Adrenal gland (tissue), 12 donors: ENCODE data around the gene CCDC33. TPM values are rescaled to one million over a fixed set of nuclear protein-coding genes. Genes with fewer than 3 reads are reported as not detected.

ENCODE experiments used
- DNase-seq, 7 donors: peaks; one replicate each; pipeline ENCODE4 v3.0.0-alpha.2; 2019 to 2020
- H3K27ac ChIP-seq, 5 donors: fragments of 200-600 bp; sonication (generic) in 4 of 5; 1 replicate in 3 of 5; 2 replicates in 2 of 5; pipeline versions ENCODE4 v1.5.1 to v1.8.0; 2016 to 2020; ENCODE audit warnings: mild to moderate bottlenecking in 1 of 5
- H3K27me3 ChIP-seq: fragments of 200-600 bp; 2 replicates; pipeline ENCODE4 v1.8.0; 2021
- H3K36me3 ChIP-seq, 2 donors: fragments of 200-600 bp; replicated peaks in 1 of 2; 1 replicate in 1 of 2; 2 replicates in 1 of 2; pipeline versions ENCODE4 v1.5.1 to v1.8.0; 2018 to 2022
- H3K4me1 ChIP-seq, 2 donors: fragments of 200-600 bp; replicated peaks in 1 of 2; 1 replicate in 1 of 2; 2 replicates in 1 of 2; pipeline versions ENCODE4 v1.5.1 to v1.8.0; 2018 to 2021
- H3K4me3 ChIP-seq, 4 donors: fragments of 200-600 bp; sonication (generic) in 3 of 4; one replicate each; pipeline ENCODE4 v1.5.1; 2016 to 2018
- H3K9me3 ChIP-seq, 3 donors: fragments of 200-600 bp; sonication (generic) in 1 of 3; replicated peaks in 1 of 3; 1 replicate in 2 of 3; 2 replicates in 1 of 3; pipeline versions ENCODE4 v1.5.1 to v1.8.0; 2016 to 2021
- CTCF ChIP-seq, 6 experiments: fragments of 450-650 bp in 4 of 6; fragments of 200-600 bp in 2 of 6; sonication (generic) in 1 of 6; IDR thresholded peaks; 1 replicate in 5 of 6; 2 replicates in 1 of 6; pipeline versions ENCODE4 v1.5.1 to v1.8.0; 2016 to 2021; ENCODE audit warnings: antibody characterized with exemption in 6 of 6, mild to moderate bottlenecking in 2 of 6, moderate library complexity in 1 of 6
- POLR2A ChIP-seq, 2 donors: fragments of 450-650 bp; IDR thresholded peaks; one replicate each; pipeline ENCODE4 v1.6.1; 2017; ENCODE audit warnings: antibody characterized with exemption in 2 of 2, mild to moderate bottlenecking in 2 of 2, moderate library complexity in 1 of 2
- WGBS, 4 donors: extraction: QIAGEN DNeasy Blood & Tissue Kit in 2 of 4; methylation state at CpG; one replicate each; pipeline versions ENCODE4 v1.1.5 to v1.1.7; 2013 to 2017; 5-methylcytosine and 5-hydroxymethylcytosine counted together
- intact Hi-C, 2 donors: fragments of 100-400 bp; cut with DNase I; formaldehyde crosslinking; loops; one replicate each; pipeline versions ENCODE4 v1.14.1 to v1.15.0; 2022 to 2023
- polyA plus RNA-seq, 3 donors: library from polyadenylated mRNA; stranded (reverse); fragments of 200-250 nt in 2 of 3; fragments of 350-450 nt in 1 of 3; fragmentation: Illumina TruSeq in 1 of 3; extraction: RNeasy Lipid Tissue Mini Kit (QIAGEN cat#74804) in 1 of 3; gene quantifications; one replicate each; pipeline ENCODE4 v1.2.3, GENCODE V29; 2013 to 2014
- total RNA-seq, 9 donors: library from RNA; depleted of rRNA in 4 of 9; stranded (reverse); fragments of >200 nt in 4 of 9; fragments of 120-200 nt in 1 of 9; fragmentation: NEBNext Ultra II Directional in 1 of 9; extraction: Animal tissue kit (Norgen Biotek cat#: 25700) in 1 of 9; gene quantifications; one replicate each; pipeline versions ENCODE4 v1.1.0 to v1.2.4, GENCODE V29; 2013 to 2023
- donor health status: healthy with polysubstance abuse.
- donor health status: Bipolar disorder and iron deficiency.
- donor health status: DM: yes; HTN: yes; CAD: no.
- donor health status: DM: no; HTN: no; CAD: no.
- donor health status: DM: no; HTN: no; CAD: no.
- donor health status: DM: yes; HTN: yes; CAD: no.

CCDC33 gene
- total and polyA plus RNA-seq, 12 donors = 0.11 to 1.1 (median 0.30) TPM; not detected in 3

DNA sequence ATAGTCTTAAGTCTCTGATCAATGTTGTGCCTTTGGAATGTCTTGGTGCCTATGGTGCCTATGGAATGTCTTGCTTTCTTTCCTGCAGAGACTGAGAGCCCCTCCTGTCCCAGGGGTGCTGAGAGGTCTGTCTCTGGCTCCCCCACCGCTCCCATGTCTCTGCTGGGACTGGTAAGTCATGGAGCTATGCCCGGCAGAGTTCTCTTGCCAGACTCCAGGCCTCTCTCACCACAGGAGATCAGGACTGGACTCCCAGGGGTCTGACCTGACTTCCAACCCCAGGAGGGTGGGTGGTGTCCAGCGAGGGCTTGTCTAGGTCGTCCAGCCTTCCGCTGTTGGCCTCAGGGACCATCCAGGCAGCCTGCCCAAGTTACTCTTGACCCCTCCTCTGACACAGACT, 145.4 kb downstream of the CCDC33 start:
- intact Hi-C loops = loop anchor here (10.0 kb wide), 3 partner anchors 103 to 383 kb away; no protein-coding TSS in a partner anchor
- Histone ChIP-seq H3K4me3 (no peak overlapping the region), H3K4me1 (no peaks in the 10 kb centered on the region), H3K36me3 (no peaks in the 10 kb centered on the region), H3K27me3 (no peaks in the 10 kb centered on the region), H3K9me3 (no peaks in the 10 kb centered on the region), H3K27ac (no peak overlapping the region)
- DNase-seq = no peak
- TF ChIP-seq CTCF (IDR thresholded peaks at IDR 0.05) (no peak), POLR2A (IDR thresholded peaks at IDR 0.05) (no peak)
- WGBS, 4 donors = 72 to 100% (median 89%) methylated on average over 2 to 5 of the region's 5 CpGs

DNA sequence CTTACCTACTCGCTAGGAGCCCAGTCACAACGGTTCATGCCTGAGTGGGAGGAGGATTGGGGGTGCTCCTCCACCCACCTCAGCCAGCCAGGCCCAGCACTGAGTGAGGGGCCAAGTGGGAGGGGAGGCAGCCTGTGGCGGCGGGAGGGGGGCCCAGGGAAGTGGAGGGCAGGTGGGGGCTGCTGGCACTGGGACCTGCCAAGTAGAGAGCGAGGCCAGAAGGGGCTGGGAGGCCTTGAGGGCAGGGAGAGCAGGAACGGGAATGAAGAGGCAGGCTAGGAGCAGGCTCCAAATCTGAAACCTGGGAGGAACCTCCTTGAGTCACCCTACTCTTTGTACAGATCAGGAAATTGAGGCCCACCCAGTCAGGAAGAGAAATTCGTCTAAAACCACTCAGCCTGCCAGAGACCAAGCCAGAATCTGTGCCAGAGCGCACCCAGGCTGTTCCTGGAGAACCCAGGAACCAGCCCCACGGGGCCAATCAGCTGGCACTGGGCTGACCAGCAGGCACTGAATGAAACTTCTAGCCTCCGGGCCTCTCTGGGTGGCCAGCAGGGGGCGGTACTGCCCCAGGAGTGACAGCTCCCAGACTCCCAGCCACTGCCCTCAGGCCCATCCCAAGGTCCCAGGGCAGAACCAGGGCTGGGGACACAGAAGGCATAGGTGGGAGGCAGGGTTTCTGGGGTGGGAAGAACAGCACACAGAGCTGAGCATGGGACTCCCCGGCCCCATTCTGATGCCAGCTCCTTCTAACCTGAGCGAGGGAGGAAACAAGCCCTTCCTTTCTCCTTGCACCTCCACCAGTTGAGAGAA, 146.1 kb downstream of the CCDC33 start:
- Histone ChIP-seq H3K9me3 (no peaks in the 10 kb centered on the region), H3K36me3 (no peaks in the 10 kb centered on the region), H3K4me3 (no peak overlapping the region), H3K27me3 (no peaks in the 10 kb centered on the region), H3K27ac (no peak overlapping the region), H3K4me1 (no peaks in the 10 kb centered on the region)
- intact Hi-C loops = loop anchor here (2.0 to 10.0 kb wide), 4 partner anchors 57 to 383 kb away; no protein-coding TSS in a partner anchor
- TF ChIP-seq CTCF (IDR thresholded peaks at IDR 0.05) = peak; percentile 96 to 99 (median 98)
- TF ChIP-seq POLR2A (IDR thresholded peaks at IDR 0.05) = no peak
- WGBS, 4 donors = 35 to 57% (median 42%) methylated on average over 8 to 13 of the region's 13 CpGs
- peak; percentile 88 to 94 (median 92) for DNase-seq

DNA sequence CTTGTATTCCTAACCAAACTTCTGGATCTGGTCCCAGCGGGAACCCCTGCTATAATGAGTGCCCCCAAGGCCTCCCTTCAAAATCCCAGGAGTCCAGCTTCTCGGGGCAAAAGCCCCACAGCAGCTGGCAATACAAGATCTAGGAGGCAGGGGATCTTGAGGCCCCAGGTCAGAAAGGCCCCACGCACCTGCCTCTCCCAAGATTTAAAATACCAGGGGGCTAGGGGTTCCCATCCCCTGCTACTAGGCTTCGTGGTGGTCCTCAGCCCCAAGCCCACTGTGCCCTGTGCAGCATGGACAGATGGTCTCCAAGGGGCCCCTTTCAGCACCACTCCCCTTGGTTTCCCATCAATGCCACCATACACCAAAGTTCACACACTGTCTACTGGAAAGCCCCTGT, 147.2 kb downstream of the CCDC33 start:
- no peaks in the 10 kb centered on the region for H3K4me1 ChIP-seq
- TF ChIP-seq CTCF (IDR thresholded peaks at IDR 0.05) = no peak
- no peak for TF ChIP-seq POLR2A (IDR thresholded peaks at IDR 0.05)
- H3K4me3 ChIP-seq = no peak overlapping the region
- no peaks in the 10 kb centered on the region for H3K36me3 ChIP-seq
- intact Hi-C loops = loop anchor here (2.0 to 10.0 kb wide), 4 partner anchors 56 to 382 kb away; no protein-coding TSS in a partner anchor
- 89 to 98% (median 94%) methylated on average over 3 to 4 of the region's 4 CpGs for WGBS, 4 donors
- no peak for DNase-seq
- no peak overlapping the region for H3K27ac ChIP-seq
- H3K9me3 ChIP-seq = no peaks in the 10 kb centered on the region
- no peaks in the 10 kb centered on the region for H3K27me3 ChIP-seq

DNA sequence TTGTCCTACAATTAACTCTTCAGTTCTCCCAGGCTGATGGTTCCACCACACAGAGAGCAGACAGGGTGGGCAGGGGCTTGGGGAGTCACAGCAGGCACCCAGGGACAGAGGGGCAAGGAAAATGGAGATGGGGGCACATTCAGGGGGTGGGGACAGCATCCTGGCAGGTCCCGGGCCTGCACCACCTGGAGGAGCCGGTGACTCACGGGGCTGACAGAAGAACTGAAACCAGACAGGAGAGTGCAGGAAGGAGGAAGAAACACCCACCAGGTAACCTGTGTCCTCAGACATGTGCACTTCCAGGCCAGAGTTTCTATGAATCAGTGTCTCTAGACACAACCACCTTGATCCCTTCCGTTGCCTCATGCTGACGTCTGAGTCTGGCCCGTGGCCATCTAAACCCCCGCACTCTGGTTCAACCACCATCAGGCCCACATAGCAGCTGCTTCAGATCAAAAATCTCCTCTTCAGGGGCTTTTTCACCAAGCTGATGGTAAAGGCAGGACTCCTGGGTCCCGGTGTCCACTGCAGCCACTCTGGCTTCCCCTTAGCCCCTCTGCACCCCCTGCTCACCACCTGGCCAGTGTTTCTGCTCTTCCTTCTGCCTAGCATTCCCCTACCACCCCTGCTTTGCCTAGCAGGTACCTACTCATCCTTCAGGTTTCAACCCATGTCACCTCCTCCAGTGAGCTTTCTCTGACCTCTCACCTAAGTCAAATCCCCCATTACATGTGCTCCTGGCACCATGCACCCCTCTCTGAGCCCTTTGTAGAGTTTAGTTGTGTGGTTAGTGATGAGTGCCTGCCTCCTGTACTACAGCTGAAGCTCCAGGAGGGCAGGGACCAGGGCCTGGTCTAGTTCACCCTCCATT, 147.8 kb downstream of the CCDC33 start:
- DNase-seq = no peak
- 66 to 83% (median 69%) methylated on average over 8 of the region's 8 CpGs for WGBS, 4 donors
- intact Hi-C loops = loop anchor here (2.0 to 10.0 kb wide), 4 partner anchors 55 to 381 kb away; no protein-coding TSS in a partner anchor
- Histone ChIP-seq H3K27me3 (no peaks in the 10 kb centered on the region), H3K4me1 (no peaks in the 10 kb centered on the region), H3K27ac (no peak overlapping the region), H3K36me3 (no peaks in the 10 kb centered on the region), H3K4me3 (no peak overlapping the region), H3K9me3 (no peaks in the 10 kb centered on the region)
- TF ChIP-seq POLR2A (IDR thresholded peaks at IDR 0.05) = no peak
- no peak for TF ChIP-seq CTCF (IDR thresholded peaks at IDR 0.05)
